Hippocampal formation (tissue), 2 donors: ENCODE results near the gene SMCO1.
A peak's percentile ranks its signal among the peaks of the same experiment; 100 is the strongest.
"Not testable (repeated sequence)": the region's sequence is repeated elsewhere in the genome, so short reads cannot be mapped to it uniquely, and the experiment has no call there.

Experiments
- DNase-seq, 2 donors: peaks; one replicate each; lab custom pipeline; 2025; lab: John Stamatoyannopoulos, UW

The SMCO1 gene, protein sequence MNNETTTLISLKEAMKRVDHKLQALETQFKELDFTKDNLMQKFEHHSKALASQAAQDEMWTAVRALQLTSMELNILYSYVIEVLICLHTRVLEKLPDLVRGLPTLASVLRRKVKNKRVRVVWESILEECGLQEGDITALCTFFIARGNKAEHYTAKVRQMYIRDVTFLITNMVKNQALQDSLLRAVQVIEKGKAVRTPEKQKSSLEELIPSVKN

GRCh38 chr3:196514913-196515621 lies at the start of gene SMCO1:
TSS of gene SMCO1 (minus strand) at chr3:196515346. CDS start at chr3:196515209, 137 bp downstream.
- no peak for DNase-seq

DNA sequence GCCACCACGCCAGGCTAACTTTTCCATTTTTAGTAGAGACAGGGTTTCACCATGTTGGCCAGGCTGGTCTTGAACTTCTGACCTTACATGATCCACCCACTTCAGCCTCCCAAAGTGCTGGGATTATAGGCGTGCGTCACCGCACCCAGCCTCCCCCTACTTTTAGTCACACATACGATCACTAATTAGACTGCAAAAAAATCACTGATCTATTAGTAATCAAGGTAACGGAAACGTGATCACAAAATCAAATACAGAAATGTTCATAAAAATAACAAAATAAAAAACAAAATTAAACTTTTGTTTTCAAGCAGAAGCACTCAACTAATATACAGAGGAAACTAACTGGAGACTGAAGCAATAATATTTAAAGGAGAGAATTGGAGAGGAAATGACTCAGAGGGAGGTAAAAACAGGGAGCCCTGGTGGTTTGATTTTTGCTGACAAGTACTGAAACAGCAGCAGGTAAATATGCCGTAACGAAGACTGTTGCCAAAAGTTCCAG lies 48.6 kb upstream of the SMCO1 start:
- no peak for DNase-seq

DNA sequence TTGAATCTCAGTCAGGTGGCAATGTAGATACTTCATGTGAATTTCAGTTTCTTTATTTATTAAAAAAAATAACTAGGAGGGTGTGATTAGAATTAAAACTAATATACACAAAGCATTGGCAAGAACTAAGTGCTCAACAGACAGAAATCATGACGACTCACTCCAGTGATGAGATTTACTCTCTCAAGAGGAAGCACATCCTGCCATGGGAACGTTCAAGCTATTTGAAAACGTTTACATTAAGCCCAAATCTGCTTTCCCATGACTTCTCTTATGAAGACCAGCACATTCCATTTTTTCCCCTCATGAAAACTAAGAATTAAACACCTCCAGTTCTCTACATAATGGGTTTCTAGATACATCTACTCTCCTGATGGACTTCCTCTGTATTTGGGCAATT lies 44.7 kb upstream of the SMCO1 start:
- no peak for DNase-seq

DNA sequence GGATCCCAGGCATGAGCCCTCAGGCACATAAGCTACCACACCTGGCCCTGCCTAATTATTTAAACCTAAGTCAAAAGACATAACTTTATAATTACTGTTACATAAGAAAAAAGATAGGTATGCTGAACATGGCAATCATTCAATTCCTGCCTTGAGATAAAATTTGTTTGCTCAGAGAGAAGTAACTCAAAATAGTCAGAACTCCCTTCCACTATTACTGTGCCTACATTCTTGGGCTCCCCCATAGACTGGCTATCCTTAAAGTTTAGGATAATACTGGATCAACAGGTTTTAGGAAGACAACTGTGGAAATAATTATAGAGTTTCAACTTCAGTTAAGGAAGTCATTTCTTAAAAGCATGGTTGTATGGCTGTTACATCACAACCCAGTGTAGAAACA lies 43.3 kb upstream of the SMCO1 start:
- no peak for DNase-seq

GRCh38 chr3:196557236-196557635 lies 42.1 kb upstream of the SMCO1 start:
- no peak for DNase-seq

- no peak for DNase-seq
These were observed 40.1 kb upstream of the SMCO1 start for GRCh38 chr3:196555295-196555694.

GRCh38 chr3:196554205-196554604 lies 39.1 kb upstream of the SMCO1 start:
- no peak for DNase-seq

DNA sequence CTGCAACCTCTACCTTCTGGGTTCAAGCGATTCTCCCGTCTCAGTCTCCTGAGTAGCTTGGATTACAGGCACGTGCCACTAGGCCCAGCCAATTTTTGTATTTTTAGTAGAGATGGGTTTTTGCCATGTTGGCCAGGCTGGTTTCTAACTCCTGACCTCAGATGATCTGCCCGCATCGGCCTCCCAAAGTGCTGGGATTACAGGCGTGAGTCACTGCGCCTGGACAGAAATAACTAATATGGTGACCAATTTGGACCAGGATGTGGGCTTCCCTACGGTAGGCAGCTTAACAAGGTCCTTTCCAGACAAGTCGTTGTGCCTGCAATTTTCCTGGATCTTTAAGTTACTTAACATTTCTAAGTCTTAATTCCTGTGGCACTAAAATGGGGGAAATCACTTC lies 38.4 kb upstream of the SMCO1 start:
- DNase-seq = no peak

GRCh38 chr3:196552253-196552652 lies 37.1 kb upstream of the SMCO1 start:
- no peak for DNase-seq

DNA sequence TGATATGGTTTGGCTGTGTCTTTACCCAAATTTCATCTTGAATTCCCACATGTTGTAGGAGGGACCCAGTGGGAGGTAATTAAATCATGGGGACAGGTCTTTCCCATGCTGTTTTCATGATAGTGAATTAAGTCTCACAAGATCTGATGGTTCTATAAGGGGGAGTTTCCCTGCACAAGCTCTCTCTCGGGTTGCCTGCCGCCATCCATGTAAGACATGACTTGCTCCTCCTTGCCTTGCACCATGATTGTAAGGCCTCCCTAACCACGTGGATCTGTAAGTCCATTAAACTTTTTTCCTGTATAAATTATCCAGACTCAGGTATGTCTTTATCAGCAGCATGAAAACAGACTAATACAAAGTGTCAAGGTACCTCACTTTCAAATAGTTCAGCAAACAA lies 35.0 kb upstream of the SMCO1 start:
- not testable (repeated sequence) for DNase-seq

DNA sequence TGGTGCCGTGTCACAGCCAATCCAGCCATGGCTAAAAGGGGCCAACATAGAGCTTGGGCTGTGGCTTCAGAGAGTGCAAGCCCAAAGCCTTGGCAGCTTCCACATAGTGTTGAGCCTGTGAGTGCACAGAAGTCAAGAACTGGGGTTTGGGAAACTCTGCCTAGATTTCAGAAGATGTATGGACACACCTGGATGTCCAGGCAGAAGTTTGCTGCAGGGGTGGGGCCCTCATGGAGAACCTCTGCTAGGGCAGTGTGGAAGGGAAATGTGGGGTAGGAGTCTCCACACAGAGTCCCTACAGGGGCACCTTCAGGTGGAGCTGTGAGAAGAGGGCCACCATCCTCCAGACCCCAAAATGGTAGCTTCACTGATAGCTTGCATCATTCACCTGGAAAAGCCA lies 34.2 kb upstream of the SMCO1 start:
- not testable (repeated sequence) for DNase-seq

GRCh38 chr3:196547067-196547466 lies 31.9 kb upstream of the SMCO1 start:
- DNase-seq = no peak

DNA sequence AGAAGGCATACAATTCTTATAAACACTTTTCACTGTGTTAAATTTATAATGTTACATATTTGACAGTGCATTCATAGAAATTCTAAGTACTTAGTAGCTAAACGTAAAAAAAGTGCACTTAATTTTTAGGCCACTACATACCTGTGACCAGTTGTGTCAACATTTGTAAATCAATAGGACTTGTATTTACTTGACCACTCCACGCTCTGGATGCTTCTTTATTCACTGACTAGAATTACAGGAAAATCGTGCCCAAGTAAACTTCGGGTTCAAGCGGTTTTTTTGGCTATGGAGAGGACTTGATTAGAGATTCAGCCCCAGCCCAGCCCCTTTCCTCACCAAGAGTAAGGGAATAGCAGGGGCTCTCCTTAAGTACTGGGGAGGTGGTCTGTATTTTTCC lies 31.4 kb upstream of the SMCO1 start:
- DNase-seq = no peak

DNA sequence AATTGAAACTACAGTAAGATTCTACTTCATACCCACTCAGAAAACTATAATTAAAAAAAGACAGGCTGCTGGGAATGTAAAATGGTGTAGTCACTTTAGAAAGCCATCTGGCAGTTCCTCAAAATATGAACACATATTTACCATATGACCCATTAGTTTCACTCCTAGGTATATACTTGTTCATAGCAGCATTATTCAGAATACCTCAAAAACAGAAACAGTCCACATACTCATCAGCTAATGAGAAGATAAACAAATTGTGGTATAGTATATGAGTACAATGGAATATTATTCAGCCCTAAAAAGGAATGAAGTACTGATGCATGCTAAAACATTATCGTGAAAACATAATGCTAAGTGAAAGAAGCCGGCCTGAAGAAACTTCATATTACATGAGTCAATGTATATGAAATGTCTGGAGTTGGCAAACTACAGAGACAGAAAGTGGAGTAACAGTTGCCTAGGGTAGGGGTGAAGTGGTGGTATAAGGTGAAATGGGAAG lies 29.4 kb upstream of the SMCO1 start:
- no peak for DNase-seq

DNA sequence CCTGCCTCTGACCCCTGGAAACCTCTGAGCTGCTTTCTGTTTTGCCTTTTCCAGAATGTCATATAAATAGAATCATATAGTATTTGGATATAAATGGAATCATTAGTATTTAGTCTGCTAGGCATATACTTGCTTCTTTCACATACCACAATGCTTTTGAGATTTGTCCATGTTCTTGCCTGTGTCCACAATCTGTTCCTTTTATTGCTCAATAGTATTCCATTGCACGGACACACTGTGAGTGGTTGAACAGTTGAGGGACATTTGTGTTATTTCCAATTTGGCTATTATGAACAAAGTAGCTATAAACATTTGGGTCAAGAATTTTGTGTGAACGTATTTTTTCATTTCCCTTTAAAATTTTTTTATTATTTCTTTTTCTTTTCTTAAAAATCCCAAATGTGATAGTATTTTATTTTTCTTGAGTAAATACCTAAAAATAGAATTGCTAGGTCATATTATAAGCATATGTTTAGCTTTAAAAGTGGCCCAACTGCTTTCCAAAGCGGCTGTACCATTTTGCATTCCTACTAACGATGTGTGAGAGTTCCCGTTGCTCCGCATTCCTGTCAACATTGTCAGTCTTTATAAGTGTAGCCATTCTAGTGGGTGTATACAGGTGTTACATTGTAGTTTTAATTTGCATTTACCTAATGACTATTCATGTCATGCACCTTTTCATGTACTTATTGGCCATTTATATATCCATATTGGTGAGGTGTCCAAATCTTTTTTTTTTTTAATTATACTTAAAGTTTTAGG lies 26.7 kb upstream of the SMCO1 start:
- DNase-seq = no peak

DNA sequence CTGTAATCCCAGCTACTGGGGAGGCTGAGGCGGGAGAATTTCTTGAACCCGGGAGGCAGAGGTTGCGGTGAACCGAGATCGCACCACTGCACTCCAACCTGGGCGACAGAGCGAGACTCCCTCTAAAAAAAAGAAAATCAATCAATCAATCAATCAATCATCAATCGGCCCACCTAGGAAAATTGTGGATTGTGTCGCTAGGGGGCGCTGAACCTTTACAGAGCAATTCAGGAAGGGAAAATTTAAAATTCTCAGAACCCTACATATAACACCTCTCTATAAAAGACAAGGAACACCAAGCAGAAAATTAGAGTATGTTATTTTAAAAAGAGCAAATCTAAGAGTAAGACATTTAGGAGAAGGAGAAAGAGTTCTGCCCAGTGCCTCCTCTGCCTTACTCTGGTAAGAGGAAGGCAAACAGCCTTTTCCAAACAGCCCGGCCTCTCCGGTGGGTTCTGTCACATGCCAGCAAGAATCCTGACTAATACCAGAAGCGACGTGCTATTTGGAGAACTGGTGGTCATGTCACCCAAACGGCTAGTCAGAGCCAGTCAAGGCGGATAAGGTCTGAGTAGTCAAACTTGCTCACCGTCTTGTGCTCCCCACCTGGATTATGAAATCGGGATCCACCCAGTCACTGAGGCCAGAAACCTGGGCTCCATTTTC lies 22.3 kb upstream of the SMCO1 start:
- DNase-seq = no peak

- DNase-seq = no peak
These were observed 18.1 kb upstream of the SMCO1 start for GRCh38 chr3:196533260-196533681.

- DNase-seq = no peak
These were observed 16.3 kb upstream of the SMCO1 start for GRCh38 chr3:196531418-196531817.

GRCh38 chr3:196528639-196529233 lies 13.6 kb upstream of the SMCO1 start:
- DNase-seq = peak; percentile 19 to 54

GRCh38 chr3:196525141-196525540 lies 10.0 kb upstream of the SMCO1 start:
- DNase-seq = no peak

- no peak for DNase-seq
These were observed 9.4 kb upstream of the SMCO1 start for GRCh38 chr3:196524527-196524926.

DNA sequence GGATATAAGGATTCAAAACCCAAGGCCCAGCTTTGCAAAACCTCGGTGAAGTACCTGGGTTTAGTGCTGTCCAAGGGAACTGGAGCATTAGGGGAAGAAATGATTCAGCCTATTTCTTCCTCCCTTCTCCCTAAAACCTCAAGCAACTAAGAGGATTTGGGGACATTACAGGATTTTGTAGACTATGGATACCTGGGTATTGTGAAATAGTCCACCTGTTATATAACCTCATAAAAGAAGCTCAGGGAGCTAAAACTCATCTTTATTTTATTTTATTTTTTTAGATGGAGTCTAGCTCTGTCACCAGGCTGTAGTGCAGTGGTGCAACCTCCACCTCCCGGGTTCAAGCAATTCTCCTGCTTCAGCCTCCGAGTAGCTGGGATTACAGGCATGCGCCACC lies 8.7 kb upstream of the SMCO1 start:
- DNase-seq = no peak
